Loucy (cell line): ENCODE data around the gene CYBA.

Source experiments
- CTCF ChIP-seq: fragments of 200-600 bp; sonication (generic); conservative IDR thresholded peaks from 2 replicates; pipeline ENCODE4 v1.5.1; 2014; ENCODE audit warnings: mild to moderate bottlenecking, antibody characterized with exemption, low read length
- EZH2phosphoT487 ChIP-seq: fragments of 200-600 bp; IDR thresholded peaks from 2 replicates; pipeline ENCODE4 v1.6.1; 2018; ENCODE audit warnings: antibody characterized with exemption, mild to moderate bottlenecking, moderate library complexity, borderline replicate concordance

GRCh38 chr16:88634141-88634993 lies 16.5 kb downstream of the CYBA start:
- TF ChIP-seq CTCF, result no peak
- no peak for TF ChIP-seq EZH2phosphoT487
